ENCODE measurements around the gene CYP3A5.
"Not testable (repeated sequence)": the region's sequence is repeated elsewhere in the genome, so short reads cannot be mapped to it uniquely, and the experiment has no call there.

CYP3A5 gene

DNA sequence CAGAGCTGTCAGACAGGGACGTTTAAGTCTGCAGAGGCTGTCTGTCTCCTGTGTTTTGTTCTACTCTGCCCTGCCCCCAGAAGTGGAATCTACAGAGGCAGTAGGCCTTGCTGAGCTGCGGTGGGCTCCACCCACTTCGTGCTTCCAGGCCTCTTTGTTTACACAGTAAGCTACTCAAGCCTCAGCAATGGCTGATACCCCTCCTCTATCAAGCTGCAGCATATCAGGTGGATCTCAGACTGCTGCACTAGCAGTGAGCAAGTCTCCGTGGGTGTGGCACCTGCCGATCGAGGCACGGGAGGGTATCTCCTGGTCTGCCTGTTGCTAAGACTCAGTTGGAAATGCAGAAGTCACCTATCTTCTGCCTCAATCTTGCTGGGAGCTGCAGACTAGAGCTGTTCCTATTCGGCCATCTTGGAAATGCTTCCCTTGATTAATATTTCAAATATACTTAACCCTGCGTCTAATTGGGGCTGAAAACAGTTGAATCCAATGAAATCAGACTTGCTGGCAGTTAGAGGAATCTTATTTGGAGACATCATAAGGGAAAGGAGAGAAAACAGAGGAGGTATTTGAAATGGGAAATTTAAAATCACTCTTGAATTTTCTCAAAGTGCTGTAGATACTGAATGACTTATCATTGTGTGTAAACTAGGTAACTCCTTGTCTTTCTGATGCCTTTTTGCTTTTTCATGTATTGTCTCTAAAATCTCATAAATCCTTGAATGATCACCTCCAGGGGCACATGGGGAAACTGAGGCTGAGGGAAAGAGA lies 13.8 kb upstream of the CYP3A5 start:
- Histone ChIP-seq H3K36me3 (replicated peaks; ENCODE audit: insufficient read depth, low read length) (no peaks in the 10 kb centered on the region), H4K20me1 (ENCODE audit: insufficient read depth, low read length) (no peaks in the 10 kb centered on the region), H3K4me3 (ENCODE audit: low read length) (no peak overlapping the region), H2AFZ (ENCODE audit: low read length) (no peak overlapping the region), H3K79me2 (ENCODE audit: low read length) (no peaks in the 10 kb centered on the region), H3K9ac (ENCODE audit: low read length) (no peak overlapping the region), H3K9me3 (replicated peaks; ENCODE audit: insufficient read depth, low read length) (no peaks in the 10 kb centered on the region), H3F3A (ENCODE audit: insufficient read depth, low read length) (no peaks in the 10 kb centered on the region), H3K27me3 (replicated peaks; ENCODE audit: insufficient read depth, low read length) (no peaks in the 10 kb centered on the region), H3K4me1 (ENCODE audit: low read length) (no peaks in the 10 kb centered on the region), H3K4me2 (ENCODE audit: low read depth, low read length) (no peak overlapping the region), H3K27ac (ENCODE audit: low read length) (no peak overlapping the region), H3K9me2 (replicated peaks; ENCODE audit: insufficient read depth, low read length) (no peaks in the 10 kb centered on the region)
- DNase-seq = no peak
- TF ChIP-seq, protein P1, sequence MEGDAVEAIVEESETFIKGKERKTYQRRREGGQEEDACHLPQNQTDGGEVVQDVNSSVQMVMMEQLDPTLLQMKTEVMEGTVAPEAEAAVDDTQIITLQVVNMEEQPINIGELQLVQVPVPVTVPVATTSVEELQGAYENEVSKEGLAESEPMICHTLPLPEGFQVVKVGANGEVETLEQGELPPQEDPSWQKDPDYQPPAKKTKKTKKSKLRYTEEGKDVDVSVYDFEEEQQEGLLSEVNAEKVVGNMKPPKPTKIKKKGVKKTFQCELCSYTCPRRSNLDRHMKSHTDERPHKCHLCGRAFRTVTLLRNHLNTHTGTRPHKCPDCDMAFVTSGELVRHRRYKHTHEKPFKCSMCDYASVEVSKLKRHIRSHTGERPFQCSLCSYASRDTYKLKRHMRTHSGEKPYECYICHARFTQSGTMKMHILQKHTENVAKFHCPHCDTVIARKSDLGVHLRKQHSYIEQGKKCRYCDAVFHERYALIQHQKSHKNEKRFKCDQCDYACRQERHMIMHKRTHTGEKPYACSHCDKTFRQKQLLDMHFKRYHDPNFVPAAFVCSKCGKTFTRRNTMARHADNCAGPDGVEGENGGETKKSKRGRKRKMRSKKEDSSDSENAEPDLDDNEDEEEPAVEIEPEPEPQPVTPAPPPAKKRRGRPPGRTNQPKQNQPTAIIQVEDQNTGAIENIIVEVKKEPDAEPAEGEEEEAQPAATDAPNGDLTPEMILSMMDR (IDR thresholded peaks at IDR 0.05; ENCODE audit: low read length) = no peak

DNA sequence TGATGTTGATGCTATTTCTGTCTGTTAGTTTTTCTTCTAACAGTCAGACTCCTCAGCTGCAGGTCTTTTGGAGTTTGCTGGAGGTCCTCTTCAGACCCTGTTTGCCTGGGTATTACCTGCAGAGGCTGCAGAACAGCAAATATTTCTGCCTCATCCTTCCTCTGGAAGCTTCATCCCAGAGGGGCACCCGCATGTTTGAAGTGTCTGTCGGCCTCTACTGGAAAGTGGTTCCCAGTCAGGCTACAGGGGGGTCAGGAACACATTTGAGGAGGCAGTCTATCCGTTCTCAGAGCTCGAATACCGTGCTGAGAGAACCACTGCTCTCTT lies 13.3 kb upstream of the CYP3A5 start:
- Histone ChIP-seq H4K20me1 (ENCODE audit: insufficient read depth, low read length) (no peaks in the 10 kb centered on the region), H3K27me3 (replicated peaks; ENCODE audit: insufficient read depth, low read length) (no peaks in the 10 kb centered on the region), H3K79me2 (ENCODE audit: low read length) (no peaks in the 10 kb centered on the region), H3K9ac (ENCODE audit: low read length) (no peak overlapping the region), H3K4me2 (ENCODE audit: low read depth, low read length) (no peak overlapping the region), H2AFZ (ENCODE audit: low read length) (no peak overlapping the region), H3K9me3 (replicated peaks; ENCODE audit: insufficient read depth, low read length) (no peaks in the 10 kb centered on the region), H3F3A (ENCODE audit: insufficient read depth, low read length) (no peaks in the 10 kb centered on the region), H3K9me2 (replicated peaks; ENCODE audit: insufficient read depth, low read length) (no peaks in the 10 kb centered on the region), H3K4me3 (ENCODE audit: low read length) (no peak overlapping the region), H3K36me3 (replicated peaks; ENCODE audit: insufficient read depth, low read length) (no peaks in the 10 kb centered on the region), H3K4me1 (ENCODE audit: low read length) (no peaks in the 10 kb centered on the region), H3K27ac (ENCODE audit: low read length) (no peak overlapping the region)
- no peak for DNase-seq
- TF ChIP-seq, protein P1 (IDR thresholded peaks at IDR 0.05; ENCODE audit: low read length) = no peak
- no peak for TF ChIP-seq EZH2 (optimal IDR thresholded peaks at IDR 0.05; ENCODE audit: low read depth, low read length)
- TF ChIP-seq EZH2phosphoT487 (IDR thresholded peaks at IDR 0.05; ENCODE audit: low read length) = no peak

DNA sequence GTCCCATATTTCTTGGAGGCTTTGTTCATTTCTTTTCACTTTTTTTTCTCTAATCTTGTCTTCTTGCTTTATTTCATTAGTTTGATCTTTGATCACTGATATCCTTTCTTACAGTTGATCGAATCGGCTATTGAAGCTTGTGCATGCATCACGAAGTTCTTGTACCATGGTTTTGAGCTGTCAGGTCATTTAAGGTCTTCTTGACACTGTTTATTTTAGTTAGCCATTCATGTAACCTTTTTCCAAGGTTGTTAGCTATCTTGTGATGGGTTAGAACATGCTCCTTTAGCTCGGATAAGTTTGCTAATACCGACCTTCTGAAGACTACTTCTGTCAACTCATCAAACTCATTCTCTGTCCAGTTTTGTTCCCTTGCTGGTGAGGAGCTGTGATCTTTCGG lies 12.8 kb upstream of the CYP3A5 start:
- not testable (repeated sequence) for H3K79me2 ChIP-seq (ENCODE audit: low read length); H3K4me3 ChIP-seq (ENCODE audit: low read length); H3K9ac ChIP-seq (ENCODE audit: low read length); DNase-seq; H3K9me3 ChIP-seq (replicated peaks; ENCODE audit: insufficient read depth, low read length); H2AFZ ChIP-seq (ENCODE audit: low read length); H3K9me2 ChIP-seq (replicated peaks; ENCODE audit: insufficient read depth, low read length); H3K27me3 ChIP-seq (replicated peaks; ENCODE audit: insufficient read depth, low read length); H3K27ac ChIP-seq (ENCODE audit: low read length); H3K36me3 ChIP-seq (replicated peaks; ENCODE audit: insufficient read depth, low read length); H3K4me2 ChIP-seq (ENCODE audit: low read depth, low read length); H3F3A ChIP-seq (ENCODE audit: insufficient read depth, low read length); H3K4me1 ChIP-seq (ENCODE audit: low read length); H4K20me1 ChIP-seq (ENCODE audit: insufficient read depth, low read length)

DNA sequence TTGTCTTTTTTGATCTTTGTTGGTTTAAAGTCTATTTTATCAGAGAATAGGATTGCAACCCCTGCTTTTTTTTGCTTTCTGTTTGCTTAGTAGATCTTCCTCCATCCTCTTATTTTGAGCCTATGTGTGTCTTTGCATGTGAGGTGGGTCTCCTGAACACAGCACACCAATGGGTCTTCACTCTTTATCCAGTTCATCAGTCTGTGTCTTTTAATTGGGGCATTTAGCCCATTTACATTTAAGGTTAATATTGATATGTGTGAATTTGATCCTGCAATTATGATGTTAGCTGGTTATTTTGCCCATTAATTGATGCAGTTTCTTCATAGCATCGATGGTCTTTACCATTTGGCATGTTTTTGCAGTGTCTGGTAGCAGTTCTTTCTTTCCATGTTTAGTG lies 11.9 kb upstream of the CYP3A5 start:
- H3K4me3 ChIP-seq (ENCODE audit: low read length); H3K36me3 ChIP-seq (replicated peaks; ENCODE audit: insufficient read depth, low read length); H3K9me3 ChIP-seq (replicated peaks; ENCODE audit: insufficient read depth, low read length); H3K27me3 ChIP-seq (replicated peaks; ENCODE audit: insufficient read depth, low read length); H3K4me1 ChIP-seq (ENCODE audit: low read length); H3K9ac ChIP-seq (ENCODE audit: low read length); H3K79me2 ChIP-seq (ENCODE audit: low read length); H4K20me1 ChIP-seq (ENCODE audit: insufficient read depth, low read length); H3K4me2 ChIP-seq (ENCODE audit: low read depth, low read length); H3K27ac ChIP-seq (ENCODE audit: low read length); H2AFZ ChIP-seq (ENCODE audit: low read length); DNase-seq; H3F3A ChIP-seq (ENCODE audit: insufficient read depth, low read length); H3K9me2 ChIP-seq (replicated peaks; ENCODE audit: insufficient read depth, low read length): not testable (repeated sequence)

DNA sequence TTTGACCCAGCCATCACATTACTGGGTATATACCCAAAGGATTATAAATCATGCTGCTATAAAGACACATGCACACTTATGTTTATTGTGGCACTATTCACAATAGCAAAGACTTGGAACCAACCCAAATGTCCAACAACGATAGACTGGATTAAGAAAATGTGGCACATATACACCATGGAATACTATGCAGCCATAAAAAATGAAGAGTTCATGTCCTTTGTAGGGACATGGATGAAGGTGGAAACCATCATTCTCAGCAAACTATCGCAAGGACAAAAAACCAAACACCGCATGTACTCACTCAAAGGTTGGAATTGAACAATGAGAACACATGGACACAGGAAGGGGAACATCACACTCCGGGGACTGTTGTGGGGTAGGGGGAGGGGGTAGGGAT lies 11.1 kb upstream of the CYP3A5 start:
- not testable (repeated sequence) for H3F3A ChIP-seq (ENCODE audit: insufficient read depth, low read length); H3K36me3 ChIP-seq (replicated peaks; ENCODE audit: insufficient read depth, low read length); H2AFZ ChIP-seq (ENCODE audit: low read length); H3K27me3 ChIP-seq (replicated peaks; ENCODE audit: insufficient read depth, low read length); H3K9me3 ChIP-seq (replicated peaks; ENCODE audit: insufficient read depth, low read length); DNase-seq; H3K79me2 ChIP-seq (ENCODE audit: low read length); H3K9ac ChIP-seq (ENCODE audit: low read length); H3K9me2 ChIP-seq (replicated peaks; ENCODE audit: insufficient read depth, low read length); H3K4me2 ChIP-seq (ENCODE audit: low read depth, low read length); H4K20me1 ChIP-seq (ENCODE audit: insufficient read depth, low read length); H3K4me1 ChIP-seq (ENCODE audit: low read length); H3K27ac ChIP-seq (ENCODE audit: low read length); H3K4me3 ChIP-seq (ENCODE audit: low read length)

DNA sequence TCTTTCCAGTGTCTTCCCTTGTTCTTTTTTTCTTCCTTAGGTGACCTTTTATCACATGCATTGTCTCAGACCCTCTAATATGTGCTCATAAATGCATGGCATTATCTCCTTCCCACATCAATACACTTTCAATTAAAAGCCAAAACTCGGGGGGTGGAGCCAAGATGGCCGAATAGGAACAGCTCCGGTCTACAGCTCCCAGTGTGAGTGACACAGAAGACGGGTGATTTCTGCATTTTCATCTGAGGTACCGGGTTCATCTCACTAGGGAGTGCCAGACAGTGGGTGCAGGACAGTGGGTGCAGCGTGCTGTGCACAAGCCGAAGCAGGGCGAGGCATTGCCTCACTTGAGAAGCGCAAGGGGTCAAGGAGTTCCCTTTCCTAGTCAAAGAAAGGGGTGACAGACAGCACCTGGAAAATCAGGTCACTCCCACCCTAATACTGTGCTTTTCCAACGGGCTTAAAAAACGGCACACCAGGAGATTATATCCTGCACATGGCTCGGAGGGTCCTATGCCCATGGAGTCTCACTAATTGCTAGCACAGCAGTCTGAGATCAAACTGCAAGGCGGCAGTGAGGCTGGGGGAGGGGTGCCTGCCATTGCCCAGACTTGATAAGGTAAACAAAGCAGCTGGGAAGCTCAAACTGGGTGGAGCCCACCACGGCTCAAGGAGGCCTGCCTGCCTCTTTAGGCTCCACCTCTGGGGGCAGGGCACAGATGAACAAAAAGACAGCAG lies 6.2 kb upstream of the CYP3A5 start:
- not testable (repeated sequence) for H3K9ac ChIP-seq (ENCODE audit: low read length); H3K36me3 ChIP-seq (replicated peaks; ENCODE audit: insufficient read depth, low read length); H3K27me3 ChIP-seq (replicated peaks; ENCODE audit: insufficient read depth, low read length); DNase-seq; H3K27ac ChIP-seq (ENCODE audit: low read length); H3K4me2 ChIP-seq (ENCODE audit: low read depth, low read length); H3K9me2 ChIP-seq (replicated peaks; ENCODE audit: insufficient read depth, low read length); H3K4me1 ChIP-seq (ENCODE audit: low read length); H3K4me3 ChIP-seq (ENCODE audit: low read length); H3K9me3 ChIP-seq (replicated peaks; ENCODE audit: insufficient read depth, low read length); H4K20me1 ChIP-seq (ENCODE audit: insufficient read depth, low read length); H2AFZ ChIP-seq (ENCODE audit: low read length); H3F3A ChIP-seq (ENCODE audit: insufficient read depth, low read length); H3K79me2 ChIP-seq (ENCODE audit: low read length)
